GM23338 (cell line): Measurements from ENCODE around the gene KCNJ10. TPM values are rescaled to one million over a fixed set of nuclear protein-coding genes. Genes with fewer than 3 reads are reported as not detected.

ENCODE experiments used
- ATAC-seq: fragments of 200-7000 bp; cut with Tn5 transposase; 3 replicates; pipeline ENCODE4 v1.9.1; 2020
- DNase-seq: peaks from one replicate; pipeline ENCODE4 v3.0.0-alpha.2; 2015; ENCODE audit warnings: low spot score
- H2AFZ ChIP-seq: fragments of 200-600 bp; sonication (generic); 2 replicates; pipeline ENCODE4 v1.8.0; 2016; ENCODE audit warnings: antibody characterized with exemption, mild to moderate bottlenecking, moderate library complexity
- H3F3A ChIP-seq: fragments of 200-600 bp; sonication (generic); replicated peaks from 2 replicates; pipeline ENCODE4 v1.8.0; 2017; ENCODE audit warnings: antibody characterized with exemption, mixed run types, low read depth
- H3K27ac ChIP-seq: fragments of 200-600 bp; sonication (generic); 2 replicates; pipeline ENCODE4 v1.6.1; 2016; ENCODE audit warnings: low read depth
- H3K27me3 ChIP-seq: fragments of 200-600 bp; sonication (generic); 2 replicates; pipeline ENCODE4 v1.8.0; 2016; ENCODE audit warnings: mild to moderate bottlenecking, mixed run types, moderate library complexity; ENCODE audit not compliant: insufficient read depth
- H3K36me3 ChIP-seq: fragments of 200-600 bp; sonication (generic); 2 replicates; pipeline ENCODE4 v1.8.0; 2016; ENCODE audit warnings: mild to moderate bottlenecking; ENCODE audit not compliant: insufficient read depth
- H3K4me1 ChIP-seq: fragments of 200-600 bp; sonication (generic); 2 replicates; pipeline ENCODE4 v1.8.0; 2016; ENCODE audit warnings: mild to moderate bottlenecking, moderate library complexity; ENCODE audit not compliant: insufficient read depth
- H3K4me2 ChIP-seq: fragments of 200-600 bp; sonication (generic); 2 replicates; pipeline ENCODE4 v1.7.1; 2017; ENCODE audit warnings: mixed run types
- H3K4me3 ChIP-seq: fragments of 200-600 bp; sonication (generic); 2 replicates; pipeline ENCODE4 v1.6.1; 2016; ENCODE audit warnings: mixed run types
- H3K79me2 ChIP-seq: fragments of 200-600 bp; sonication (generic); replicated peaks from 2 replicates; pipeline ENCODE4 v1.8.0; 2017; ENCODE audit warnings: mild to moderate bottlenecking; ENCODE audit not compliant: insufficient read depth
- H3K9me2 ChIP-seq: fragments of 200-600 bp; sonication (generic); 2 replicates; pipeline ENCODE4 v1.8.0; 2017; ENCODE audit not compliant: insufficient read depth
- H4K20me1 ChIP-seq: fragments of 200-600 bp; sonication (generic); replicated peaks from 2 replicates; pipeline ENCODE4 v1.8.0; 2017; ENCODE audit warnings: mild to moderate bottlenecking; ENCODE audit not compliant: insufficient read depth
- H3K27ac Mint-ChIP-seq: 2 replicates; pipeline ENCODE4 v1.8.0; 2020; ENCODE audit warnings: inconsistent platforms, mild to moderate bottlenecking, moderate library complexity, mixed read lengths
- H3K27me3 Mint-ChIP-seq: 3 replicates; pipeline ENCODE4 v1.8.0; 2022; ENCODE audit warnings: low read depth, mild to moderate bottlenecking, moderate library complexity, mixed read lengths, inconsistent platforms; ENCODE audit not compliant: insufficient read depth, poor library complexity
- H3K36me3 Mint-ChIP-seq: 3 replicates; pipeline ENCODE4 v1.8.0; 2021; ENCODE audit warnings: low read depth, mild to moderate bottlenecking, inconsistent platforms, moderate library complexity, mixed read lengths
- H3K4me1 Mint-ChIP-seq: 3 replicates; pipeline ENCODE4 v1.8.0; 2020; ENCODE audit warnings: mild to moderate bottlenecking, inconsistent platforms, mixed read lengths
- H3K4me3 Mint-ChIP-seq: 3 replicates; pipeline ENCODE4 v1.8.0; 2021; ENCODE audit warnings: moderate library complexity, mild to moderate bottlenecking, inconsistent platforms, mixed read lengths
- H3K9me3 Mint-ChIP-seq: 3 replicates; pipeline ENCODE4 v1.8.0; 2020; ENCODE audit warnings: moderate library complexity, mild to moderate bottlenecking, inconsistent platforms, mixed read lengths
- CREB1 ChIP-seq: fragments of 250-450 bp; sonication (Bioruptor Pico); IDR thresholded peaks from 2 replicates; pipeline ENCODE4 v1.5.0; 2020; ENCODE audit warnings: low read depth, mild to moderate bottlenecking, moderate library complexity
- CTCF ChIP-seq, 2 experiments: fragments of 200-600 bp in 1 of 2; sonication (generic) in 1 of 2; conservative IDR thresholded peaks; 2 replicates each; pipeline versions ENCODE4 v1.5.1 to v1.6.1; 2016 to 2017; ENCODE audit warnings: antibody characterized with exemption in 2 of 2, low read depth in 2 of 2, mild to moderate bottlenecking in 2 of 2, moderate library complexity in 1 of 2
- ETS1 ChIP-seq: IDR thresholded peaks from 2 replicates; pipeline ENCODE4 v1.6.1; 2016; ENCODE audit warnings: antibody characterized with exemption
- EZH2 ChIP-seq: fragments of 200-600 bp; sonication (generic); IDR thresholded peaks from one replicate; pipeline ENCODE4 v1.8.0; 2017; ENCODE audit warnings: antibody characterized with exemption, mild to moderate bottlenecking, low read depth; ENCODE audit not compliant: unreplicated experiment
- JUNB ChIP-seq: IDR thresholded peaks from one replicate; pipeline ENCODE4 v1.6.1; 2016; ENCODE audit warnings: antibody characterized with exemption; ENCODE audit not compliant: unreplicated experiment
- NANOG ChIP-seq: IDR thresholded peaks from 2 replicates; pipeline ENCODE4 v1.6.1; 2016; ENCODE audit warnings: antibody characterized with exemption, borderline replicate concordance
- STAT1 ChIP-seq: IDR thresholded peaks from one replicate; pipeline ENCODE4 v1.6.1; 2016; ENCODE audit warnings: antibody characterized with exemption; ENCODE audit not compliant: unreplicated experiment
- ZNF331 ChIP-seq: fragments of 250-450 bp; sonication (Bioruptor Pico); IDR thresholded peaks from 2 replicates; pipeline ENCODE4 v1.5.0; 2020; ENCODE audit warnings: low read depth, mild to moderate bottlenecking, moderate library complexity
- ZNF462 ChIP-seq: fragments of 250-450 bp; sonication (Bioruptor Pico); IDR thresholded peaks from 2 replicates; pipeline ENCODE4 v1.5.0; 2020; ENCODE audit warnings: mild to moderate bottlenecking, moderate library complexity
- polyA plus RNA-seq: library from polyadenylated mRNA; unstranded; fragments of >200 nt; fragmentation: Nextera tagmentation; extraction: Ambion mirVana; gene quantifications from 2 replicates; pipeline ENCODE4 v1.2.1, GENCODE V29; 2016
- total RNA-seq: library from RNA; depleted of rRNA; stranded (reverse); fragments of >200 nt; shearing (Covaris generic); gene quantifications from 2 replicates; pipeline ENCODE4 v1.2.3, GENCODE V29; 2014

KCNJ10 gene
- total and polyA plus RNA-seq, 2 experiments from 2014 or later: 1.4 to 2.8 TPM

GRCh38 chr1:160096274-160097116, 26.5 kb upstream of the KCNJ10 start:
- peaks cover 37% of the 10 kb centered on the region for H3K79me2 ChIP-seq
- H3K4me3 Mint-ChIP-seq: peak overlapping the region; percentile 89
- no peak overlapping the region for H2AFZ ChIP-seq
- no peaks in the 10 kb centered on the region; the same call in 1 of the 2 replicates for H4K20me1 ChIP-seq
- no peak for TF ChIP-seq ETS1
- no peak for TF ChIP-seq STAT1
- TF ChIP-seq EZH2: no peak
- peak overlapping the region; percentile 97 for H3K4me3 ChIP-seq
- ATAC-seq: no peak
- H3K9me3 Mint-ChIP-seq: no peaks in the 10 kb centered on the region; the same call in 2 of the 3 replicates
- peak overlapping the region; percentile 98 for H3K4me2 ChIP-seq
- peaks cover 8% of the 10 kb centered on the region; the same call in 1 of the 2 replicates for H3F3A ChIP-seq
- peaks cover 7% of the 10 kb centered on the region for H3K36me3 ChIP-seq
- peaks cover 49% of the 10 kb centered on the region for H3K4me1 Mint-ChIP-seq
- no peaks in the 10 kb centered on the region for H3K9me2 ChIP-seq
- H3K27ac ChIP-seq: peak overlapping the region; percentile 92
- H3K27ac Mint-ChIP-seq: peak overlapping the region; percentile 90
- peaks cover 9% of the 10 kb centered on the region for H3K27me3 Mint-ChIP-seq
- DNase-seq: no peak
- H3K36me3 Mint-ChIP-seq: peaks cover 32% of the 10 kb centered on the region
- peaks cover 43% of the 10 kb centered on the region for H3K4me1 ChIP-seq
- H3K27me3 ChIP-seq: no peaks in the 10 kb centered on the region

- Mint-ChIP-seq H3K27ac (peak overlapping the region; percentile 90), H3K4me1 (peaks cover 45% of the 10 kb centered on the region), H3K36me3 (peaks cover 39% of the 10 kb centered on the region), H3K9me3 (no peaks in the 10 kb centered on the region; the same call in 2 of the 3 replicates), H3K27me3 (peaks cover 7% of the 10 kb centered on the region), H3K4me3 (peak overlapping the region; percentile 89)
- H3K36me3 ChIP-seq: peaks cover 7% of the 10 kb centered on the region
- peaks cover 39% of the 10 kb centered on the region for H3K4me1 ChIP-seq
- H3K79me2 ChIP-seq: peaks cover 37% of the 10 kb centered on the region
- ATAC-seq (peak; percentile 60), DNase-seq (peak; percentile 87)
- no peaks in the 10 kb centered on the region; the same call in 1 of the 2 replicates for H4K20me1 ChIP-seq
- no peak overlapping the region for H2AFZ ChIP-seq
- peak overlapping the region; percentile 98 for H3K4me2 ChIP-seq
- peak overlapping the region; percentile 92 for H3K27ac ChIP-seq
- no peaks in the 10 kb centered on the region for H3K27me3 ChIP-seq
- peak overlapping the region; percentile 97 for H3K4me3 ChIP-seq
- peaks cover 6% of the 10 kb centered on the region; the same call in 1 of the 2 replicates for H3F3A ChIP-seq
- H3K9me2 ChIP-seq: no peaks in the 10 kb centered on the region
- TF ChIP-seq STAT1 (no peak), ZNF462 (peak; percentile 61; the same call in 1 of the 2 replicates), ZNF331 (no peak), JUNB (no peak), NANOG (no peak), CREB1 (CRISPR knock-in tag) (no peak), EZH2 (no peak), CTCF (conservative IDR thresholded peaks at IDR 0.05; ENCODE audit: low read depth in 2 of 2) (peak in 1 of 2 experiments; percentile 14; a peak in 1 of 4 replicates)
Measured at GRCh38 chr1:160095382-160096105, 25.6 kb upstream of the KCNJ10 start.
